HuH-7 (cell line): ENCODE data around the gene CAMK1D.
A peak's percentile ranks its signal among the peaks of the same experiment; 100 is the strongest.
"Not testable (repeated sequence)": the region's sequence is repeated elsewhere in the genome, so short reads cannot be mapped to it uniquely, and the experiment has no call there.

Experiments used
- DNase-seq: peaks from one replicate; pipeline ENCODE4 v3.0.0; 2011; ENCODE audit warnings: low spot score

The CAMK1D gene

DNA sequence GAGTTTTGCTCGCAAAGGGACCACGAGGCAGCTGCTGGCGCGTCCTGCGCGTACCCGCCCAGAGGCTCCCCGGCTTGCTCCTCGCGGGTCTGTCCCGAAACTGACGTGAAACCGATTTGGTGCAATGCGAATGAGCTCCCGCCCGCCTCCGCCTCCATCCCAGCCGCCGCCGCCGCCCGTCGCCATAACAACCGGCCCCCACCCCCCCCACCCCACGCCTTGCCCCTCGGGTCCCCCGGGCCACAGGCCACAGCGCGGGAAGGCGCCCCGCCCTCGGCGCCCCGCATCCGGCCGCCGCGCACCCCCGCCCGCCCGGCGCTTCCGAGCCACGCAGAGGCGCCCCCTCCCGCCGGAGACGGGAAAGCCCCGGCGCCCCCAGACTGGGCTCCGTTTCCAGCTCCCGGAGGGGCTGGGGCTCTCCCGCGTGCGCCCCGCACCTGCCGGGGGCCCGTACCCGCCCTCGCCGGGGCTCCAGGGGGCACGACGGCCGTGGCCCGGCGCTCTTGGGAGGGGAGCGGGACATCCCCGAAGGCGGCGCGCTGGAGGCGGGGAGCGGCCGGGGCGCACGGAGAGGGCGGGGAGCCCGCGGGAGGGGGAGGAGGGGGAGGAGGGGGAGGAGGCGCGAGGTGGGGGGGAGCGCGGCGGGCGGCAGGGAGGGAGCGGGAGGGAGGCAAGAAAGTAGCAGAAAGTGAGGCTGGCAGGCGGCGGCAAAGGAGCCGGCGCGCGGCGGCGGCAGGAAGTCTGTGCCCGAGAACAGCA lies at the start of gene CAMK1D:
TSS of gene CAMK1D (plus strand) at position 678 of the 759 bp plus-strand sequence.
- DNase-seq = peak; percentile 65

DNA sequence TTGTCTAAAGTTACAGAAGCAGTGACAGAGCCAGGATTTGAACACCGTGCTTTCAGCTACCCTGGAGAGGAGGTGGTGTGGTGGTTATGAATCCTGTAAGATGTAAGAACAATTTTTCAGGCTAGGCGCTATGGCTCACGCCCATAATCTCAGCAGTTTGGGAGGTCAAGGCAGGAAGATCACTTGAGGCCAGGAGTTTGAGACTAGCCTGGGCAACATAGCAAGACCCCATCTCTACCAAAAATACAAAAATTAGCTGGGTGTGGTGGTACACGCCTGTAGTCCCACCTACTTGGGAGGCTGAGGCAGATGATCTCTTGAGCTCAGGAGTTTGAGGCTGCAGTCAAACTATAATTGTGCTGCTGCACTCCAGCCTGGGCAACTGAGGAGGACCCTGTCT lies 48.3 kb upstream of the CAMK1D start:
- DNase-seq = not testable (repeated sequence)

DNA sequence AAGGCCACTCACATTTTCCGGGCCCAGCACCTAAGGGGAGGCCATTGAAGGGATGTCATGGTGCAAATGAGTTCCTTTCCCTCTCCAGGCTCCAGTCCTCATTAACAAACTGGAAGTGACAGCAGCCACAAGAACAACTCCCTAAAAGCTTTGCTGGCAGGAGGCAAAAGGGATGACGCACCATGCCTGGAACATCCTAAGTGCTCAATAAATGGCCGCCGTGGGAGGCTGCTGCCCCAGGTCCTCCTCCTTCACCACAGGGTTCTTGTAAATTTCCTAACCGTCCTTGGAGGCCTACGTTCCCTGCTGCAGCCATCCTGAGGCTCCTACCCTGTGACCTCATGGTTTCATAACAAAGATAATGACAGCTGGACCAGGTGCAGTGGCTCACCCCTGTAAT lies 41.3 kb upstream of the CAMK1D start:
- DNase-seq = no peak

DNA sequence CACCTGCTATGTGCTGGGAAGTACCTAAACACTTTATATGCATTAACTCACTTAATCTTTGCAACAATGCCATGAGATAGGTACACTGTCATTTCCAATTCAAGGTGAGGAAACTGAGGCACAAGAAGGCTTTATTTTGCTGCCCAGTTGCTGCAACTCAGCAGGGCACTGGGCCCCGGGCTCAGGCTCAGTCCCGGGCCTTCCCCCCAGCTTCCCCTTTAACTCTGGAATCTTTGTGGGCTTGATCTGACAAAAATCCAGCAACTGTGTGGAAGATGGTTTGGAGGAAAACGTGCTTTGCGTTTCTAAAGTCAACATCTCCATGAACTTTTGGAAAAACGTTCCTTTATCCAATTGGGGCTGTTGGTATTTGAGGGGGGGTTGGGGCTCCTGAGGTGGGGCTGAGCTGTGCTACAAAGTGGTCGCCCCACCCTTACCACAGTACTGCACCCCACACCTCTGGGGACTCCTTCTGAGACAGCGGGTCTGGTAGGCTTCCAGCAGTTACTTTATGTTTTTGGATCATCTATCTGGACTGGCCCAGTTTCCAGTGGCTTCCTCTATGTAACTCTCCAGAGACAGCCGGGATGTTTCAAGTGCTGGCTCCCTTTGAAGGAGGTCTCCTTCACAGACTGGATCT lies 40.5 kb upstream of the CAMK1D start:
- DNase-seq = no peak

DNA sequence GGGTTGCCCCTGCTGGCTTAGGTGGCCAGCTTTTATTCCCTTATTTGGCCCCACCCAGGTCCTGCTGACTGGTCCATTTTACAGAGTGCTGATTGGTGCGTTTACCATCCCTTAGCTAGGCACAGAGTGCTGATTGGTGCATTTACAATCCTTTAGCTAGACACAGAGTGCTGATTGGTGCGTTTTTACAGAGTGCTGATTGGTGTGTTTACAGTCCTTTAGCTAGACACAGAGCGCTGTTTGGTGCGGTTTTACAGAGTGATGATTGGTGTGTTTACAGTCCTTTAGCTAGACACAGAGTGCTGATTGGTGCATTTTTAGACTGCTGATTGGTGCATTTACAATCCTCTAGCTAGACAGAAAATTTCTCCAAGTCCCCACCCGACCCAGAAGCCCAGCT lies 39.6 kb upstream of the CAMK1D start:
- DNase-seq = not testable (repeated sequence)

DNA sequence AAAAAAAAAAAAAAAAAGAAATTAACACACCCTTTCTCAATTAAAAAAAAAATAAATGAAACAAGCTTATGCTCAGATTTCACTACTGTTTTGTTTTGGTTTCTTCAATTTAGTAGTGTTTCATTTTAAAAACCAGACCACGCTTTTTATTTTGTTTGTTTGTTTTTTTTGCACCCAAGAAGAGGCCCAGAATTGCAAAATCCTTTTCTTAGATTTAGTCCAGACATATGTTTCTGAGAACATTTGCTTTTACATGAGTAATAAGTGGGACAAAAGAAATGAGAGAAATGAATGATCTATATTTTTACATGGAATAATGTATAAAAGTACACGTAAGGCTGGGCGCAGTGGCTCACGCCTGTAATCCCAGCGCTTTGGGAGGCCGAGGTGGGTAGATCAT lies 34.5 kb upstream of the CAMK1D start:
- DNase-seq = no peak

DNA sequence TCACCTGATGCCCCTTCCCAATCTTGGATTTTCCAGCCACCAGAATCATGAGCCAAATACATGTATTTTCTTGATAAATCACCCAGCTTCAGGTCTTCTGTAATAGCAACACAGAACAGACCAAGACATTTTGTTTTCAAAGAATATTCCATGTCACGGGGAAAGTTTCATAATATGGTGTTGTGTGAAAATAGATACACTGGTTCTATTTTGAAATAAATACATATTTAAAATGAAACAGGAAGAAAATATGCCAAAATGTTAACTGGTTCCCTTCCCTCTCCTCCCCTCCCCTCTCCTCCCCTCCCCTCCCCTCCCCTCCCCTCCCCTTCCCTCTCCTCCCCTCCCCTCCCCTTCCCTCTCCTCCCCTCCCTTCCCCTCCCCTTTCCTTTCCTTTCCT lies 30.3 kb upstream of the CAMK1D start:
- no peak for DNase-seq

DNA sequence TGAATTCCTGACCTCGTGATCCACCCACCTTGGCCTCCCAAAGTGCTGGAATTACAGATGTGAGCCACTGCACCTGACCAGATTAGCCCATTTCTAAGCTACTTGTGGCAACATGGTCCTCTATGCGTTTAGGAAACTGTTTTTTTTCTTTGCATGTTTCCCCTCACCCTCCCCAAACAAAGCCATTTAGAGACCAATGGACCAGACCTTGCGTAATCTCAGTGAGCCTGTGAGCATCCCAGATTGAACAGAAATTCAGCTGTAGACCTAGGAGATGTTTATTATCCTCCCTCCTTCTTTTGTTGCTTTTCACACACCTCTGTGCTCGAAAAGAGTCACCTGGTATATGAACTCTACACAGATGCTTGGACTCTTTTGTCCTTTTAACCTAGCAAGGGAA lies 28.5 kb upstream of the CAMK1D start:
- DNase-seq = no peak

DNA sequence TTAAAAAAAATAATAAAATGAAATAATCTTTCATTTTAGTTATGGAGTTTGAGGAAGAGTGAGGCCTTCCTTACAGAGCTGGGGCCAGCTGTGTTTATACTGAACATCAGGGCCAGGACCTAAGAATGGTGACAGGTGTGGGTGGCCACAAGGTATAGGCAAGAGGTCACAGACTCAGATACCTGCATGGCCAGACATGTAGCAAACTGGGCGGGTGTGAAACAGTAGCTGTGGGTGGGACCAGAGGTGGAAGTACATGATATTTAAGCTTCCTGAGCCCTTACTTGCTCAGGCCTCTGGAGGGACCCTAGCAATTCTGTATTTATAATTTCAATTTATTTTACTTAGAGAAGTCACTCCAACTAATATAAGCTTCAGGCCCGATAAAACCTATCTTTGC lies 27.7 kb upstream of the CAMK1D start:
- DNase-seq = no peak

DNA sequence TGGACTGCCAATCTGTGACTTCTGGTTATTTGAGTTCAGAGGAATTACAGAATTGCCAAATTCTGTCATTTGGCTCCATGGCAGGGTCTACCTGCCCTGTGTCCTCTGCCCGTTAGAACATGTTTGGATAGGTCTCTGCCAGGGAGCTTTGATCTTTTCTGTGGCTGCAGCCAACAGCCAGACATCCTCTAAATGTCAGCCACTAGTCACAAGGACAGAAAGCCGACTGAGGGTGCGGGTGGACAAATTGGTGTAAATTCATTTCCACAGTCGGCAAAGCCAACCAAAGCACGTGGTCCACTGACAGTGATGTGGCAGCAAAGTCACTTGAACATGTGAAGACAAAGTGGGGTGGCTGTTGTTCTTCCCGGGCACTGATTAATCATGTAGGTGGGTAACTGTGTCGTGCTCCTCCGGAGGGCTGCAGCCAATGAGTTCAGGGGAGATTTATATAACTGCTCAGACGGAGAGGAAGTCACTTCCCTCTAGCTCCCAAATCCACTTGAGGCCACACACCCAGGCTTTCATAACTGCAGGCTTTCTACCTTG lies 26.7 kb upstream of the CAMK1D start:
- DNase-seq = no peak

DNA sequence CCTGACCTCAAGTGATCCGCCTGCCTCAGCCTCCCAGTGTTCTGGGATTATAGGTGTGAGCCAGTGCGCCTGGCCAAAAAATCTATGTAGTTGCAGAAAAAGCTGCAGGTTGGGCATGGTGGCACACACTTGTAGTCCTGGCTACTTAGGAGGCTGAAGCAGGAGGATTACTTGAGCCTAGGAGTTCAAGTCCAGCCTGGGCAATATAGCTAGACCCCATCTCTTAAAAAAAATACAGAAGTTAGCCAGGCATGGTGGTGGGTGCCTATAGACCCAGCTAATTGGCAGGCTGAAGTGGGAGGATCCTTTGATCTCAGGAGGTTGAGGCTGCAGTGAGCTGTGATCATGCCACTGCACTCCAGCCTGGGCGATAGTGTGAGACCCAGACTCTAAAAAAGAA lies 24.8 kb upstream of the CAMK1D start:
- no peak for DNase-seq

DNA sequence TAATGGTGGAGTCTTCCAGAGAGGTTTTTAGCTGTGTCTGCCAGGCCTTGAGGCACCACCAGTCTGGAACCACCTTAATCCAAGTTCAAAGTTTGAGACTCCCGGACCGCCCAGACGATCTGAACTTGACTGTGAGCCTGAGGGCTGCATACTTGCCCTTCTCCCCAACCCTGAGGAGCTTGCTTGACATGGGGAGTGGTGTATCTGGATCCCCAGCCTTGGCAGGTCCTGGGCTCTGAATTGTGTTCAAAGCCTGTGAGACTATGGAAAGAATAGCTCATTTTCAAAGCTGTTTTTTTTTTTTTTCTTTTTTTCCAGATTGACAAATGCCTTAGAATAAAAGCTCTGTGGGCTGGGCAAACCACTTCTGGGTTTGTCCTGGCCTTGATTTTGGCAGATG lies 22.3 kb upstream of the CAMK1D start:
- no peak for DNase-seq

DNA sequence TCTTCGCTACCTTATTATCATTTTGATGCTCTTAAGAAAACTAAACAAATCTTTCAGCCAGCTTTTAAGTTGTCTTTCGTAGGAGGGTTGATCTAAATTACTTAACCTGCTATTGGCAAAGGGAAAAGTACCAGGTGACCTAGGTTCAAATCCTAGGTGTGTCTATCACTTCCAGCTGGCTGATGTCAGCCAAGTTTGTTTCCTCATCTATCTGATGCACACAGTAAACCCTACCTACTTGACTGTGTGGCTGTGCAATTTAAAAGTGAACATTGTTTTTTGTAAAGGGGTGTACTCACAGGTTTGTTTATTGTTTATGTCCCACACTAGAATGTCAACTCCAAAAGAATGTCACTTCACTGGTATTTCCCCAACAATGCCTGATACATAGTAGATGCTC lies 21.9 kb upstream of the CAMK1D start:
- no peak for DNase-seq

DNA sequence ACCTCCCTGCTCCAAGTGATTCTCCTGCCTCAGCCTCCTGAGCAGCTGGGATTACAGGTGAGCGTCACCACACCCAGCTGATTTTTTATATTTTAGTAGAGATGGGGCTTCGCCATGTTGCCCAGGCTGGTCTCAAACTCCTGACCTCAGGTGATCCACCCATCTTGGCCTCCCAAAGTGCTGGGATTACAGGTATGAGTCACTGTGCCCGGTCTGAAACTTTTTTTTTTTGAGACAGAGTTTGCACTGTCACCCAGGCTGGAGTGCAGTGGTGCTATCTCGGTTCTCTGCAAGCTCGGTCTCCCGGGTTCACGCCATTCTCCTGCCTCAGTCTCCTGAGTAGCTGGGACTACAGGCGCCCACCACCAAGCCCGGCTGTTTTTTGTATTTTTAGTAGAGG lies 21.0 kb upstream of the CAMK1D start:
- DNase-seq = not testable (repeated sequence)

DNA sequence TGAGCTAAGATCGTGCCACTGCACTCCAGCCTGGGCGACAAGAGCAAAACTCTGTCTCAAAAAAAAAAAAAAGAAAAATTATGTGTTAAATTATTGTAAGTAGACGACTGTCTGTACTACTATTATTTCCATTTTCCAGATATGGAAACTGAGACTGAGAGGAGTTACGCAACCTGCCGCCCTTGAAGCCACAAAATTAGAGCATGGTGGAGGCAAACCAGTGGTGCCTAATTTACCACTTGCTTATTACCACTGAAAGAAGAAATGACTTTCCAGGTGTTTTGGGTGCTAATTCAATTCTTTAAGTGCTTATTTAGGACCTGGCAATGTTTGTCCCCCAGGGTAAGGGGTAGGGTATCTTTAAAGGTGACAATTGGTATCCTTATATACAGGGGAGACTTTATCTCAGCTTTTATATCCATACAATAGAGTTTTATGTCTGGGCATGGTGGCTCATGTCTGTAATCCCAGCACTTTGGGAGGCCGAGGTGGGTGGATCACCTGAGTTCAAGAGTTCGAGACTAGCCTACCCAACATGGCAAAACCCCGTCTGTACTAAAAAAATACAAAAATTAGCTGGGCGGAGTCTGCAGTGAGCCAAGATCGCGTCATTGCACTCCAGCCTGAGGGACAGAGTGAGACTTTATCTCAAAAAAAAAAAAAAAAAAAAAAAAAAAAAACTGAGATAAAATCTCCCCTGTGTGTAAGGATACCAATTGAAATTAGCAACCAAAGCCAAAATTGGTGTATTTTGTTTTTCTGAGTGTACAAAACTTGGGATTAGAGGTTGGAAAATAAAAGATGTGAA lies 16.6 kb upstream of the CAMK1D start:
- DNase-seq = no peak

DNA sequence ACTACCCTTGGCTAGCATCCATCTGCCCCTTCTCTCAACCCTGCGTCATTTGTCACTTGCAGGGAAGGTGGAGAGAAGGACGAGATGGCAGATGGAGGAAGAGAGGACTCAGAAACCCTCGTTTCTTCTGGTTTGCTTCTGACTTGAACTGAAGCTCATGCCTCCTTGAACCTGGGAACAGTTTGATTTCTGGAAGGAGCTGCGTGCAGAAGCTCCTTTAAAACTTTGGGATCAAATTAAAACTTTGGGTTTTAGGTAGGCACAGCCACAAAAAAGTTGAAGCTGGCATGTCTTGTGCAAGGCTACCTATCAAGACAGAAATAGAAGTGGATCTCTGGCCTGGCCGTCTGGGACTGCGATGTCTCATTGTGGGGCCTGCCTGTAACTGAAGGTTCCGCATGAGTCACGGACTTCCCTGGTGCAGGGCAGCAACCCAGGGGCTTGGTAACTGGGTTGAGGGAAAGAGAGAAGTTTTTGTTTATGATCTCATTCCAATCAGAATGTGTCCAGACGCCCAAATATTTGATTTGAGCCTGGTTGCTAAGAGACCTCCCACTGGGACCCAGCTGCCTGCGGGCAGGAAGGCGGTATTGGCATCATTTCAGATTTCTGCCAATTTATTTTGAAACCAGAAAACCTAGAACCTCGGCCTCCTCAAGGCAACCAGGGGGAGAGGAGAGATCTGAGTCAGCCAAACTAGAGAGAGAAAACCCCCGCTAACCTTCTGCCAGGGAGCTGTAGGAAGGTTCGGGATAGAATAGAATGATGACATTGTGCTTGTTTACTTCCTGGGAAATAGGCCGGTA lies 15.8 kb upstream of the CAMK1D start:
- DNase-seq = no peak

DNA sequence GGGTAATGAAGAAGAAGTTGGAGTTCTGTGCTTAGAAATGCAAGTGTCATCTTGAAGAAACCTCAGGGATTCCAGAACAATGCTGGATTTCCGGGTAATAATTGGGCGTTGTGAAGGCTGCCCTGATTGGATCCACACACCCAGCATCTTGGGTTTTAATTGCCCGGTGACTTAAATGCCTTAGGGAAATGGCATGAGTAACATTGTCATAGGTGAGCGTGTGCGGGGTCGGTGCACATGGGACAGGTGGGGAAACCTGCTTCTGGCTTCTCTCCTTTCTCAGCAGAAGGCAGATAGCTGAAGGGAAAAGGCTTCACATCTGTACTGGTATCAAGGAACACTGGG lies 15.2 kb upstream of the CAMK1D start:
- no peak for DNase-seq

DNA sequence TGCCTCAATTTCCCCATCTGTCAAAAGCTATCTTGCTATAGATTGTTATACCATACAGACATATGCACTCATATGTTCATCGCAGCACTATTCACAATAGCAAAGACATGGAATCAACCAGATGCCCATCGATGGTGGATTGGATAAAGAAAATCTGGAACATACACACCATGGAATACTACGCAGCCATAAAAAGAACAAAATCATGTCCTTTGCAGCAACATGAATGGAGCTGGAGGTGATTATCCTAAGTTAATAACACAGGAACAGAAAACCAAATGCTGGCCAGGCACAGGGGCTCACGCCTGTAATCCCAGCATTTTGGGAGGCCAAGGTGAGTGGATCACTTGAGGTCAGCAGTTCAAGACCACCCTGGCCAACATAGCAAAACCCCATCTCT lies 14.2 kb upstream of the CAMK1D start:
- not testable (repeated sequence) for DNase-seq

DNA sequence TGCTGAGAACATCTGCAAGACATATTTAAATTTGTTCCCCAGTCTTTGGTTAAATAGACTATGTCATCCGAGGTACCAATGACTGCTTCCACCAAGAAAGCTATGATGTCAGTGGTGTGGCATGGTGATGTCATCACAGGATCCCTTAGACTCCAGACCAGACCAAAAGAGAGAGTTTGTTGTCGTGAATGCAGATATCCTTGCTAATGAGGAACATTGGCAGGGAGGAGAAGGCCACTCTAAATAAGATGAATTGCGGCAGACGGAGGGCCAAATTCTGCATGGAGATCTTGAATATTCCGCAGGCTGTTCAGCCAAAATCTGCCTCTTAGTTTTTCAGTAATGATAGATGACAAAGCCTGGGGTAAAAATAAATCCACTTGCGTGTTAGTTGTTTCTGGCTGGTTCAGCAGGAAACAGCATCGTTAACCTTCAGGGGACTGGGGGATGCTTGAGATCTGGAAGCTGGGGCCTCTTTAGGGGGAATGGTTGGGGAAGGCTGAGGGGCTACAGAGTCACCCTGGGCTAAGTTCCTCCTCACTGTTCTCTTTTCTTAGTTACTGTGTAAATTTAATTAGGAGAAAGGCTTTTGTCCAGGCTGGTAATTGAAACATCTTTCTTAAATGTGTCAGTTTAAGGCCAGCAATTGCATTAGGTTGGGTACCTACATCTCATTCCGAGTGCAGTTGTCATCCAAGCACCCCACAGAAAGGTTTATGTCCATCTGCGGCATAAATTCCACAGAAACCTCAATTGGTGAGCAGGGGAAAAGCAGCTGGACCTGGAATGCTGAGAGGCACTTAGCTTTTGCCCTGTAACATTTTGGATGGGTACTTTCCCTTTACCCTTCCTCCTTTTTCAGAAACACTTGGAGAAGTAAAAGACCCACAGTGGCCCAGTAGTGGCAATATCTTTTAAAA lies 11.6 kb upstream of the CAMK1D start:
- DNase-seq = no peak

DNA sequence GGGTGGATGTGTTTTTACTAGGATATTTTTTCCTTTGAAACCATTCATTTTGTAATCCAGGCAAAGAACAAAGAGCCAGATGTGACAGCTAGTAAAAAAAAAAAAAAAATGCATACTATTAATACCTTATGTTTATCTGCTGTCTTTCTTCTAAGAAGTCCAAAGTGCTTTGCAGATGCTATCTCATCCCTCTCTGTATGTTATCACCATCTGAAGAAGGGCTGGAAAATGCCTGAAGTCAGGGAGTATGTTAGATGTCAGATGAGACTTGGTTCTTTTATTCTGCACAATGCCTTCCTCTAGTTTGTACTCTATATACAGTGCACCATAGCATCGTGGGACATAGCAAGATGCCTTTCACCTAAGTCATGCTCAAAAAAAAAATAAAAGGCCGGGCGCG lies 10.4 kb upstream of the CAMK1D start:
- no peak for DNase-seq

DNA sequence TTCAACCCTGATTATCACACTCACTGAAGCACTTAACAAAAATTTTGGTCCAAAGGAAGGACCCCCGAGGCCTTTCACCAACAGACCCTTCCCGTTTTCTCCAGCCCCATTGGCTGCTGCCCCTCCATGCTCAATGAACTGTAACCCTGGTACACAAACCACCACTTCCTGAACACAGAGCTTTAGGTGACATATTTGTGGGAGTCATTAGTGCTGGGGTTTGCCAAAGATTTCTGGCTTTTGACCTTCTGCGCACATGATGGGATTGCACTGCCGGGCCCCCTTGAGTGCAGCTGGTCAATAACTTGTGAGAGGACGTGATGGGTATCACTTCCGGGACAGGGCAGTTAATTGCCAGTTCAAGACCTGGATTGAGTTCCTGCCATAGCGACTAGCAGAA lies 9.0 kb upstream of the CAMK1D start:
- DNase-seq = no peak
